CD4-positive, alpha-beta T cell treated with Interleukin-21 for 1 hour (primary cell): Measurements from ENCODE around the gene TRIP4.
"Not testable (repeated sequence)": the region's sequence is repeated elsewhere in the genome, so short reads cannot be mapped to it uniquely, and the experiment has no call there.

Experiments used
- DNase-seq: peaks from one replicate; pipeline ENCODE4 v3.0.0-alpha.2; 2020

TRIP4 gene

GRCh38 chr15:64381000-64381751 lies 6.5 kb upstream of the TRIP4 start, which contains the start of gene PCLAF:
TSS of gene PCLAF (minus strand) at chr15:64381441. CDS start at chr15:64381371, 70 bp downstream.
- DNase-seq = peak; percentile 93

GRCh38 chr15:64383760-64384159 lies 3.9 kb upstream of the TRIP4 start:
- DNase-seq = no peak

GRCh38 chr15:64386291-64386690 lies 1.3 kb upstream of the TRIP4 start:
- DNase-seq = no peak

- DNase-seq = no peak
Observed at GRCh38 chr15:64389036-64389435, 1.4 kb downstream of the TRIP4 start.

GRCh38 chr15:64392471-64392870 lies 4.8 kb downstream of the TRIP4 start:
- not testable (repeated sequence) for DNase-seq

- DNase-seq = no peak
Observed at GRCh38 chr15:64396789-64397188, 9.2 kb downstream of the TRIP4 start.

- no peak for DNase-seq
Observed at GRCh38 chr15:64398575-64398974, 10.9 kb downstream of the TRIP4 start.

GRCh38 chr15:64400583-64400982 lies 12.9 kb downstream of the TRIP4 start:
- DNase-seq = no peak

GRCh38 chr15:64412216-64412615 lies 24.6 kb downstream of the TRIP4 start:
- no peak for DNase-seq

- no peak for DNase-seq
Observed at GRCh38 chr15:64422697-64423096, 35.1 kb downstream of the TRIP4 start.

GRCh38 chr15:64423970-64424369 lies 36.3 kb downstream of the TRIP4 start:
- no peak for DNase-seq

- no peak for DNase-seq
Observed at GRCh38 chr15:64425221-64425620, 37.6 kb downstream of the TRIP4 start.

GRCh38 chr15:64426845-64427465 lies 39.3 kb downstream of the TRIP4 start:
- peak; percentile 36 for DNase-seq

- DNase-seq = no peak
Observed at GRCh38 chr15:64429448-64429847, 41.8 kb downstream of the TRIP4 start.

- DNase-seq = peak; percentile 70
Observed at GRCh38 chr15:64430000-64430735, 42.5 kb downstream of the TRIP4 start.

- no peak for DNase-seq
Observed at GRCh38 chr15:64437982-64438381, 50.3 kb downstream of the TRIP4 start.

GRCh38 chr15:64438653-64439447 lies 51.2 kb downstream of the TRIP4 start:
- DNase-seq = no peak

GRCh38 chr15:64441852-64442251 lies 54.2 kb downstream of the TRIP4 start:
- no peak for DNase-seq

- DNase-seq = no peak
Observed at GRCh38 chr15:64443016-64443415, 55.4 kb downstream of the TRIP4 start.

- DNase-seq = no peak
Observed at GRCh38 chr15:64443747-64444621, 56.3 kb downstream of the TRIP4 start.

- no peak for DNase-seq
Observed at GRCh38 chr15:64444836-64445235, 57.2 kb downstream of the TRIP4 start.
